CD14-positive monocyte (primary cell): Measurements from ENCODE around the gene LRCH1. TPM values are rescaled to one million over a fixed set of nuclear protein-coding genes. Genes with fewer than 3 reads are reported as not detected.

Source experiments
- DNase-seq, 3 donors: peaks; one replicate each; pipeline ENCODE4 v3.0.0-alpha.2; 2011 to 2022
- H2AFZ ChIP-seq: 2 replicates; pipeline ENCODE4 v1.6.0; 2012; ENCODE audit warnings: mild to moderate bottlenecking, low read depth, low read length, inconsistent platforms; ENCODE audit not compliant: insufficient read depth, poor library complexity, severe bottlenecking
- H3K27ac ChIP-seq, 2 donors: 1 replicate in 1 of 2; 2 replicates in 1 of 2; pipeline ENCODE4 v1.5.1; 2012 to 2013; ENCODE audit warnings: low read length in 2 of 2, control low read depth in 1 of 2, inconsistent platforms in 1 of 2, low read depth in 1 of 2, mild to moderate bottlenecking in 1 of 2
- H3K27me3 ChIP-seq, 2 donors: one replicate each; pipeline versions ENCODE4 v1.6.0 to v1.6.1; 2011 to 2013; ENCODE audit warnings: low read length in 2 of 2; ENCODE audit not compliant: control insufficient read depth in 2 of 2, insufficient read depth in 2 of 2
- H3K36me3 ChIP-seq, 2 donors: replicated peaks in 1 of 2; 1 replicate in 1 of 2; 2 replicates in 1 of 2; pipeline versions ENCODE4 v1.5.1 to v1.6.1; 2012 to 2013; ENCODE audit warnings: low read length in 2 of 2, control low read depth in 1 of 2, inconsistent platforms in 1 of 2, mild to moderate bottlenecking in 1 of 2; ENCODE audit not compliant: insufficient read depth in 2 of 2, control insufficient read depth in 1 of 2
- H3K4me1 ChIP-seq, 2 donors: 1 replicate in 1 of 2; 2 replicates in 1 of 2; pipeline versions ENCODE4 v1.5.1 to v1.6.1; 2012 to 2013; ENCODE audit warnings: low read length in 2 of 2, control low read depth in 1 of 2, inconsistent platforms in 1 of 2, mild to moderate bottlenecking in 1 of 2, moderate library complexity in 1 of 2; ENCODE audit not compliant: insufficient read depth in 2 of 2, control insufficient read depth in 1 of 2
- H3K4me2 ChIP-seq: replicated peaks from 2 replicates; pipeline ENCODE3; 2012; ENCODE audit warnings: low read length, moderate library complexity, mild to moderate bottlenecking; ENCODE audit not compliant: poor library complexity, severe bottlenecking; ENCODE audit errors: extremely low read depth
- H3K4me3 ChIP-seq, 3 experiments: fragments of 200-600 bp in 1 of 3; sonication (generic) in 1 of 3; replicated peaks in 1 of 3; 1 replicate in 2 of 3; 2 replicates in 1 of 3; pipeline ENCODE4 v1.5.1; 2011 to 2013; ENCODE audit warnings: low read length in 3 of 3, mild to moderate bottlenecking in 3 of 3, control low read depth in 2 of 3, low read depth in 2 of 3, inconsistent platforms in 1 of 3, moderate library complexity in 1 of 3
- H3K79me2 ChIP-seq: 2 replicates; pipeline ENCODE4 v1.6.0; 2012; ENCODE audit warnings: mild to moderate bottlenecking, control low read depth, inconsistent platforms, low read length, moderate library complexity; ENCODE audit not compliant: insufficient read depth
- H3K9ac ChIP-seq: 2 replicates; pipeline ENCODE4 v1.6.0; 2017; ENCODE audit warnings: low read length, mild to moderate bottlenecking; ENCODE audit not compliant: insufficient read depth, poor library complexity, severe bottlenecking
- H3K9me3 ChIP-seq, 2 donors: replicated peaks in 1 of 2; 1 replicate in 1 of 2; 2 replicates in 1 of 2; pipeline versions ENCODE4 v1.5.1 to v1.6.1; 2012 to 2013; ENCODE audit warnings: low read length in 2 of 2, control low read depth in 1 of 2; ENCODE audit not compliant: control insufficient read depth in 1 of 2, insufficient read depth in 1 of 2
- H4K20me1 ChIP-seq: 2 replicates; pipeline ENCODE4 v1.6.0; 2012; ENCODE audit warnings: mild to moderate bottlenecking, low read length, control low read depth, moderate library complexity; ENCODE audit not compliant: insufficient read depth
- H3K27ac Mint-ChIP-seq, 7 donors: one replicate each; pipeline ENCODE4 v1.8.0; 2020; ENCODE audit warnings: mild to moderate bottlenecking in 7 of 7, mixed read lengths in 7 of 7, moderate library complexity in 6 of 7, inconsistent platforms in 2 of 7
- H3K27me3 Mint-ChIP-seq, 3 donors: one replicate each; pipeline ENCODE4 v1.8.0; 2021 to 2022; ENCODE audit warnings: low read depth in 3 of 3, mild to moderate bottlenecking in 3 of 3, mixed read lengths in 3 of 3, moderate library complexity in 3 of 3, inconsistent platforms in 1 of 3
- H3K36me3 Mint-ChIP-seq, 2 donors: one replicate each; pipeline ENCODE4 v1.8.0; 2020; ENCODE audit warnings: mixed read lengths in 2 of 2, inconsistent platforms in 1 of 2, mild to moderate bottlenecking in 1 of 2
- H3K4me1 Mint-ChIP-seq: one replicate; pipeline ENCODE4 v1.8.0; 2020; ENCODE audit warnings: mild to moderate bottlenecking, mixed read lengths
- H3K4me3 Mint-ChIP-seq, 2 donors: one replicate each; pipeline ENCODE4 v1.8.0; 2020; ENCODE audit warnings: mild to moderate bottlenecking in 2 of 2, mixed read lengths in 2 of 2, moderate library complexity in 1 of 2
- H3K9me3 Mint-ChIP-seq, 7 donors: one replicate each; pipeline ENCODE4 v1.8.0; 2020 to 2022; ENCODE audit warnings: mixed read lengths in 7 of 7, mild to moderate bottlenecking in 6 of 7, moderate library complexity in 6 of 7, inconsistent platforms in 2 of 7
- WGBS: methylation state at CpG from one replicate; pipeline ENCODE4 v1.1.5; 2013; ENCODE audit warnings: missing lambda C conversion rate; ENCODE audit not compliant: insufficient coverage; 5-methylcytosine and 5-hydroxymethylcytosine counted together
- intact Hi-C, 2 donors: fragments of 100-400 bp; cut with micrococcal nuclease; formaldehyde crosslinking; loops; one replicate each; pipeline versions ENCODE4 v1.15.0 to v1.15.1; 2023
- polyA plus RNA-seq, 3 donors: library from polyadenylated mRNA; depleted of rRNA in 1 of 3; unstranded in 2 of 3; stranded (reverse) in 1 of 3; fragments of 300-500 nt in 2 of 3; fragments of >200 nt in 1 of 3; fragmentation: Illumina TruSeq in 2 of 3; gene quantifications; 1 replicate in 2 of 3; 2 replicates in 1 of 3; pipeline ENCODE4 v1.2.3, GENCODE V29; 2012 to 2021
- TF ChIP-seq, protein P1 (sequence below): fragments of 200-600 bp; IDR thresholded peaks from one replicate; pipeline ENCODE4 v1.8.0; 2022; ENCODE audit warnings: antibody characterized with exemption, mild to moderate bottlenecking

Gene LRCH1
- polyA plus RNA-seq, 3 donors, result 0.88 to 7.1 (median 2.1) TPM

DNA sequence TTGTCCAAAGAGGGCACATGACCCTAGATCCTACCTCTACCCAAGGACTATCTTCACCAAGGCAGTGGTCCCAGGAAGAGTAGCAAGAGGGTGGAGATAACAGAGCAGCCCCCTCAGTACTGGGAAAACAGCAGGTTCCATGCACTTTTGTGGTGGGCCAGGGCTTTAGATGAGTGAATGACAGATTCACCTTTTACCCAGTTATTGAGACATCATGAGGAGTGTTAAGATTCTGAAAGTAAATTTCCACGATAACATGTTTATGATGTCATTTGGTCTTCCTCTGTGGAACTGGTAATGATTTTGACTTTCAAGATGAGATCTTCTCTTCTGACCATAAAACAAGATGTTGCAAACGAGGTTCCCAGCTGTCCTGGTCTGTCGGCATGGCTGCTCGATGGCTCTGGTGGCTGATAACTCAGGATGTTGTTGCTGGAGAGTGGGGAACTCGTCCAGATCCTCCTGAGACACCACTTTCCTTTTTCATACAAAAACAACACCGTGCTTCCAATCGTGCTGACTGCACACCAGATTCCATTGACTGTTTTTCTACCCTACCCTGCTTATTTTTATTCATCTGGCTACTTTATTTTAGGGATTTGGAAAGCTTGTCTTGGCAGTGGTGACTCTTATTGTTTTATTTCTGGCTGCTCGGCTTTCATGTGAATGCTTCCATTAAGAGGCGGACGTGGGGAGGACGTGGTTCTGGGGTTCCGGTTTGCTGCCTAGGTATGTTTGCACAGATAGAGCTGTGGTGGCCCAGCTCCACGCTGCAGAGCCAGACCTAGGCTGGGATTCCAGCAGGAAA, 88.5 kb downstream of the LRCH1 start:
- no peak overlapping the region for H3K9ac ChIP-seq
- peaks cover 18 to 21% of the 10 kb centered on the region in 2 donors for H3K4me1 ChIP-seq
- Mint-ChIP-seq H3K27ac (peak overlapping the region in 6 of 7 donors; percentile 1 to 80 (median 60)), H3K36me3 (peaks cover 0 to 3% of the 10 kb centered on the region in 2 donors), H3K27me3 (peaks cover 0 to under 1% (median 0%) of the 10 kb centered on the region in 3 donors), H3K9me3 (no peaks in the 10 kb centered on the region), H3K4me1 (peaks cover 40% of the 10 kb centered on the region), H3K4me3 (peak overlapping the region; percentile 74 to 75)
- peaks cover 85% of the 10 kb centered on the region for H4K20me1 ChIP-seq
- TF ChIP-seq, protein P1, sequence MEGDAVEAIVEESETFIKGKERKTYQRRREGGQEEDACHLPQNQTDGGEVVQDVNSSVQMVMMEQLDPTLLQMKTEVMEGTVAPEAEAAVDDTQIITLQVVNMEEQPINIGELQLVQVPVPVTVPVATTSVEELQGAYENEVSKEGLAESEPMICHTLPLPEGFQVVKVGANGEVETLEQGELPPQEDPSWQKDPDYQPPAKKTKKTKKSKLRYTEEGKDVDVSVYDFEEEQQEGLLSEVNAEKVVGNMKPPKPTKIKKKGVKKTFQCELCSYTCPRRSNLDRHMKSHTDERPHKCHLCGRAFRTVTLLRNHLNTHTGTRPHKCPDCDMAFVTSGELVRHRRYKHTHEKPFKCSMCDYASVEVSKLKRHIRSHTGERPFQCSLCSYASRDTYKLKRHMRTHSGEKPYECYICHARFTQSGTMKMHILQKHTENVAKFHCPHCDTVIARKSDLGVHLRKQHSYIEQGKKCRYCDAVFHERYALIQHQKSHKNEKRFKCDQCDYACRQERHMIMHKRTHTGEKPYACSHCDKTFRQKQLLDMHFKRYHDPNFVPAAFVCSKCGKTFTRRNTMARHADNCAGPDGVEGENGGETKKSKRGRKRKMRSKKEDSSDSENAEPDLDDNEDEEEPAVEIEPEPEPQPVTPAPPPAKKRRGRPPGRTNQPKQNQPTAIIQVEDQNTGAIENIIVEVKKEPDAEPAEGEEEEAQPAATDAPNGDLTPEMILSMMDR, result no peak
- intact Hi-C loops, result loop anchor here in 1 of 2 donors (10.0 kb wide), 1 partner anchor 87 kb away; the partner anchor contains the start of gene LRCH1
- peaks cover 63% of the 10 kb centered on the region for H3K79me2 ChIP-seq
- no peak overlapping the region for H3K27ac ChIP-seq
- no peak overlapping the region for H2AFZ ChIP-seq
- DNase-seq, result no peak
- H3K9me3 ChIP-seq, result no peaks in the 10 kb centered on the region
- peak overlapping the region; percentile 33 for H3K4me2 ChIP-seq
- peak overlapping the region in 2 of 3 experiments; percentile 13 to 15 for H3K4me3 ChIP-seq
- H3K36me3 ChIP-seq, result no peaks in the 10 kb centered on the region
- H3K27me3 ChIP-seq, result no peaks in the 10 kb centered on the region
- WGBS, result 52% methylated on average over 6 of the region's 13 CpGs

DNA sequence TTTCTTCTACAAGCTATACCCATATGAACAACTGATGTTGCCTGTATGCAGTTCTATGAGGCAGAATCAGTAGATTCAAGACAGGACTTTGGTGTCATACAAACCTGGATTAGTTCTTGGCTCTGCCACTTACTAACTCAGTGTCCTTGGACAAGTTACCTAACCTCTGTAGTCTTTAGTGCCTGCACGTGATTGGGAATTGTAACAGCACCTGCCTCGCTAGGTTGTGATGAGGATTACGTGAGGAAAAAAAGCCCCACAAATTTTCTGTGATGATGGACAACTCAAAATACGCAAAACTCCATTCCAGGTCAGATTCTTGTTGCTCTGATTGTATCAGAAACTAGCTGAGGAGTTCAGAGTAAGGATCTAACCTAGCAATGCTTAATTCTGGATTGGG, 89.3 kb downstream of the LRCH1 start:
- H3K27ac Mint-ChIP-seq, result no peak overlapping the region
- Histone ChIP-seq H3K4me1 (peaks cover 18 to 21% of the 10 kb centered on the region in 2 donors), H2AFZ (no peak overlapping the region), H3K4me3 (no peak overlapping the region), H3K4me2 (no peak overlapping the region), H3K9ac (no peak overlapping the region), H4K20me1 (peaks cover 79% of the 10 kb centered on the region), H3K36me3 (no peaks in the 10 kb centered on the region), H3K27me3 (no peaks in the 10 kb centered on the region), H3K79me2 (peaks cover 55% of the 10 kb centered on the region), H3K27ac (no peak overlapping the region), H3K9me3 (no peaks in the 10 kb centered on the region)
- no peaks in the 10 kb centered on the region for H3K27me3 Mint-ChIP-seq
- TF ChIP-seq, protein P1, result no peak
- intact Hi-C loops, result loop anchor here in 1 of 2 donors (10.0 kb wide), 1 partner anchor 87 kb away; the partner anchor contains the start of gene LRCH1
- no CpG with 5 or more reads among the region's 4 CpGs for WGBS
- H3K4me1 Mint-ChIP-seq, result peaks cover 38% of the 10 kb centered on the region
- H3K4me3 Mint-ChIP-seq, result no peak overlapping the region
- H3K36me3 Mint-ChIP-seq, result no peaks in the 10 kb centered on the region
- H3K9me3 Mint-ChIP-seq, result no peaks in the 10 kb centered on the region
- no peak for DNase-seq
